GM19099 (cell line): Measurements from ENCODE around the gene PPARD.

ENCODE experiments used
- POLR2A ChIP-seq: IDR thresholded peaks from 3 replicates; pipeline ENCODE4 v1.6.1; 2011; ENCODE audit warnings: low read depth; ENCODE audit not compliant: insufficient read length; ENCODE audit errors: extremely low read depth

PPARD gene

DNA sequence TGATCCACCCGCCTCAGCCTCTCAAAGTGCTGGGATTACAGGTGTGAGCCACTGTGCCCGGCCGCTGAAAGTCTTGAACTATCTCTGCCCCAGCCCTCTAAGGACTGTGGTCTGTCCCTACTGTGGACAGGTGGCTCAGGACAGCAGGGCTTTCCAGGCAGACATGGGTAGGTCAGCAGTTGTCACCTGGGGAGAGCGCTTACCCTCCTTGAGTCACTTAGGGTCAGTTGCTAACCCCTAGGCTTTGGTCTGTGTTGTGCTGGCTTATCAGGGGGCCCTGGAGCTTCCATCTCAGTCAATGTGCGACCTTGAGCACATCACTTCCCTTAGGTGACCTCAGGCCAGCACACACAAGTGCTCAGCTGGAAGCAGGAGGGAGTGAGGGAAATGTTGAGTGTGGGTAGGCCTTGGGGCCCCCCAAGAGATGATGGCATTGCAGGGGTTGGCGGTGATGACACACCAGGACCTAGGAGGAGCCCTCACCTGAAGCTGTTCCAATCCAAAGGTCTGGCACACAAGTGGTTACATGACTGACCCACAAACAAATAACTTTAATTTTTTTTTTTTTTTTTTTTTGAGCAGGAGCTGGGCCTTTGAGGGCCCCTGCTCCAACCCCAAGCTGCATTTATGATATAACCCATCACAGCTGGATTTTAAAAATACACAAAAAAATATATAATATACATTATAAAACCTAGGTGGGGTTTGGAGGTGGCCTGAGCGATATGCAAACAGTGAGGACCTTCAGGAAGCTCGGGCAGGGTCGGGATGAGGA lies 130.9 kb downstream of the PPARD start:
- TF ChIP-seq POLR2A, result no peak

DNA sequence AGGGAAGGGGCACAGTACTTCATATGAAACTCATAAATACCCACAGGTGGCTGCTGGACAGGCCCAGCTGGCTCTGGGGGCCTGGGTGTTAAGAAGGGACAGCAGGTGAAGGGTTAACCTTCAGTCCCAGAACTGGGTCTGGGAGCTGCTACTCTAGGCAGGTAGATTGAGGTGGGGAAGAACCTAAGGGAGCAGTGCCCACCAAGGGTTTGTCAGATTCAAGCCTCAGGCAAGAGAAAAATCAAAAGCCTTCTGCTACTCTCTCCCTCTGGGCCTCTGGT lies 131.4 kb downstream of the PPARD start:
- no peak for TF ChIP-seq POLR2A

DNA sequence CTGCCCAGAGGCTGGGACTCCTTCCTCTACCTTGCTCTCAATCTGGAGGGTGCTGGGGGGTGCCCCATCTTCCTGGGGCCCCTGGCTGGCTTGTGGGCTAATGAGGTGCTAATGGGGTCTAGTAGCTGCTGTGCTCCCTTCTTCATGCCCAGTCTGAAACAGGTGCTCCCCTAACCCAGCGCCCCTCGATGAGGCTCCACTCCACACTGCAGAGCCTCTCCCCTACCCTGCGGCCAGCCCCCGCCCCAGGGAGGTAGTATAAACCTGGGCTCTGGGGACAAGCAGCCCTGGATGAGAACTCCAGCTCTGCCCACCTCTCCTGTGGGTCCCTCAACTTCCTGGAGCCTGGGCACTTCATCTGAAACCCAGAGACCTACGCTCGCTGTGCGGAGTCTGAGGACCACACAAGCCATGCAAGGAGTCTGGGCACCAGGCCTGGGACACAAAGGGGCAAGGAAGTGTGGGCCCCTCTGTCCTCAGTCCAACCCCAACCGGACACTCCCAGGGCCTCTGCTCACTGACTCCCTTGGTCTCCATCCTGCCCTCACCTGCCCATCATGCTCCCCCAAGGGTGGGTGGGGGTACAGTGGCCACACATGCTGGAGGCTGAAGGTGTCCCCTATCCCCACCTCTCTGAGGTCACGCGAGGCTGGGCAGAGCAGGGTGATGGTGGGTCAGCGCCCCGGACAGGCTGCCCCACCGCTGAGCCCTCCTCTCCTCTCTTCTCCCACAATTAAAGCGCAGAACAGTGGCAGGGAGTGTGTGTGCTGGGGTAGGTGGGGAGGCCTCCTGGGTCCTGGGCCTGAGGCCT lies 132.0 kb downstream of the PPARD start:
- TF ChIP-seq POLR2A, result peak; percentile 13

DNA sequence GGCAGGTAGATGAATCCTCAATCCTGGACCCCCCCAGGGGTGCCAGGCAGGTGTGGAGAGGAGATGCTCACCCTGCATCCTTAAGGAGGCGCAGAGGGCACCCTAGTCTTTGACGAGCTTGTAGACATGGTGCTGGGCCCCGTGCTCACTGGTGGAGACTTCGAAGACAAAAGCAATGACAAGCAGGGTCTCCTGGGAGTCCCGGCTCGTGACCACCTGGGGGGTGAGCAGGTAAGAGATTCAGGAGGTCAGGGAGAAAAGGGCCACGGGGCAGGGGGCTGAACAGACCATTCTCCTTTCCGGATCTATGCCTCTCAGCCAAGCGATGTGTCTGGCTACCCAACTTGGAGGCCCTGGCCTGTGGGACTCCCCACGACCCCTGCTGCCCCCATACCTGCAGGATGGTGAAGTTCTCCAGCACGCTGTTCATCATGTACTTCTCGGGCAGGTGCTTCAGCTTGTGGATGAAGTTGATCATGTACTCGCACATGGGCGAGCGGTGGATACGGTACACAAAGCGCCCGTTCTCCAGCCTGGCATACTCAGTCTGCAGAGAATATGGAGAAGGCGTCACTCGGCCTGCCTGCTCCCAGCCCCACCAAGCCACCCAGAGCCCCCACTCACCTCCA lies 132.7 kb downstream of the PPARD start:
- TF ChIP-seq POLR2A, result no peak

DNA sequence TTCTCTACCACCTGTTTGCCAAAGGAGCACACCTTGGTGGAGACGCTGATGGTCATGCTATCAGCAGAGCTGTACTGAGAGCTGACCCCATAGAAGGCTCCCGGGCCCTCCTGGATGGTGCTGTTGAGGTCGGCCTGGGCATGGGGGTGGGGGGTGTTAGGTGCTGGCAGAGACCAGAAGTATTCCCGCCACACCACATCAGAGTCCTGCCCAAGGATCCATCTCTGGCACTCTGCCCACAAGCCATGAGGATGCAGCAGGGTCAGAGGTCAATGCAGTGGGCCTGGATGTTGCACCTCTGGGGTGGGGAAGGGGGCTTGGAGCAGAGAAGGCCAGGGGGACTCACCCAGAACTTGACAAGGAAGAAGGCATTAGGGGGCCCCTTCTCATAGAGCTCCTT lies 133.2 kb downstream of the PPARD start:
- TF ChIP-seq POLR2A, result no peak

DNA sequence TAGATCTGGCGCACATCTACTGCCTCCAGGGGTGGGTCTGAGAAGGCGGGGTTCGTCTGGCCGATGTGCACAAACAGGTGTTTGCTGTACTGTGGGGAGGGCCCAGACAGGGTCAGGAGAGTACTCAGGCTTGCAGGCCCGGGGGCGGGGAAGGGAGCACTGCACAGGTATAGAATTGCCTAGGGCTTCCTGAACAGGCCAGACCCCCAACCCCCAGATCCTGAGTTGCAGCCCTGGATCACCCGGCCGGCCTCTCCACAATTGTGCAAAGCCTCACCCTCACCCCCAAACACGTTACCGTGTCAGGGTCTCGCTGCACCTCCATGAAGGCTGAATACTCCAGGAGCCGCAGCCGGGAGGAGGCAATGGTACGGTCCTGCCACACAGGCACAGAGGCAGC lies 133.6 kb downstream of the PPARD start:
- TF ChIP-seq POLR2A, result no peak

DNA sequence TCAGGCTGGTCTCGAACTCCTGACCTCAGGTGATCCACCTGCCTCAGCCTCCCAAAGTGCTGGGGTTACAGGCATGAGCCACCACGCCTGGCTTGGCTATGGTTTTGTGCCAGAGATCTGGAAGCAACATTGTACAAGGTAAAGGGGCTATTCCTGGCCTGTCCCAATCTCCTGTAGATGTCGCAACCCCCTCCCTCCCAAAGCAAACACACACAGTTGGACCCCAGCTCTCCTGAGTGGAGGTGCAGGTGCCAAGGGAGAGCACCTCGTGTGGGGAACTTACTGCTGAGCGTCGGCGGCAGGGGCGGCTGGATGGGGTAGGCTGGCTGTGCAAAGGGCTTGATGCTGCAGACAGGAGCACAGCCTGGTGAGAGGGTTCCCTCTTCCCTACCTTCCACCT lies 134.7 kb downstream of the PPARD start:
- no peak for TF ChIP-seq POLR2A
